ENCODE measurements around the gene KRT76.

The KRT76 gene

GRCh38 chr12:52813203-52813819 is 36.2 kb upstream of the KRT76 start:
- no peak for DNase-seq

GRCh38 chr12:52812749-52813148 is 35.6 kb upstream of the KRT76 start:
- DNase-seq = no peak

- no peak for DNase-seq
Observed at GRCh38 chr12:52812073-52812400, 34.9 kb upstream of the KRT76 start.

- no peak for DNase-seq
Observed at GRCh38 chr12:52811191-52812072, 34.3 kb upstream of the KRT76 start.

- no peak for DNase-seq
Observed at GRCh38 chr12:52810554-52810953, 33.4 kb upstream of the KRT76 start.

DNA sequence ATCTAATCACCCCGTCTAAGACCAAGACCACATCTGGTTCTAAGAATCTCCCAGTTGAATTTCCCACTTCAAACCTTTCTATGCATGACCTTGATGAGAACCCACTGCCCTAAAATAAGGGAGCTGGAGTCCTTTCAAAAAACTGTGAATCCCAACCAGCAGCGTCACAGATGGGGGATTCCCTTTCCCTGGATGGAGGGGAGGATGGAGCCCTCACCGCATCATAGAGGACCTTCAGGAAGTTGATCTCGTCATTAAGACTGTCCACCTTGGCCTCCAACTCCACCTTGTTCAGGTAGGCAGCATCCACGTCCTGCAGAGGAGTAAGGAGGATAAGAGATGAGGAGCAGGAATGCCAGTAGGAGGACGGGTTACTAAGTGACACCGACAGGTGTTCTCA is 32.0 kb upstream of the KRT76 start:
- DNase-seq = no peak

DNA sequence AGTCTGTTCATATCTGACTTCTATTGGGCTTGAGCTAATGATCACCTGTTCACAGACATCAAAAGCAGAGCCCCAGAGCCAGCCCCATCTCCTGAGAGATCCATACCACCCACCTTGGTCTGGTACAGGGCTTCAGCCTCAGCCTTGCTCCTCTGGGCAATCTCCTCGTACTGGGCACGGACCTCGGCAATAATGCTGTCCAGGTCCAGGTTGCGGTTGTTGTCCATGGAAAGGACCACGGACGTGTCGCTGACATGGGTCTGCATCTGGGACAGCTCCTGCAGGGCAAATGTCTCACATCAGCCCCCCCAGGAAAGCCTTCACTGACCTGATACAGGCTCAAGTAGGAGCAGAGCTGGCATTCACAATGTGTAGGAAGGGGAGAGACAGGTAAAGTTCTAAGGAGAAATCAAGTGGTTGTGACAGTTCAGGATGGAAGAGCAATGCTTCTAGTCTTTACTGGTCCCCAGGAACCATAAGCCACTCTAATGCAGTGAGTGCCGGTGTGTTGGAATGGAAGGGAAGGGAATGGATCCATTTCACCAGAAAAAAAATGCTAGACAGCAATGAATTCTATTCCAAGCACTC is 31.5 kb upstream of the KRT76 start:
- DNase-seq = no peak

DNA sequence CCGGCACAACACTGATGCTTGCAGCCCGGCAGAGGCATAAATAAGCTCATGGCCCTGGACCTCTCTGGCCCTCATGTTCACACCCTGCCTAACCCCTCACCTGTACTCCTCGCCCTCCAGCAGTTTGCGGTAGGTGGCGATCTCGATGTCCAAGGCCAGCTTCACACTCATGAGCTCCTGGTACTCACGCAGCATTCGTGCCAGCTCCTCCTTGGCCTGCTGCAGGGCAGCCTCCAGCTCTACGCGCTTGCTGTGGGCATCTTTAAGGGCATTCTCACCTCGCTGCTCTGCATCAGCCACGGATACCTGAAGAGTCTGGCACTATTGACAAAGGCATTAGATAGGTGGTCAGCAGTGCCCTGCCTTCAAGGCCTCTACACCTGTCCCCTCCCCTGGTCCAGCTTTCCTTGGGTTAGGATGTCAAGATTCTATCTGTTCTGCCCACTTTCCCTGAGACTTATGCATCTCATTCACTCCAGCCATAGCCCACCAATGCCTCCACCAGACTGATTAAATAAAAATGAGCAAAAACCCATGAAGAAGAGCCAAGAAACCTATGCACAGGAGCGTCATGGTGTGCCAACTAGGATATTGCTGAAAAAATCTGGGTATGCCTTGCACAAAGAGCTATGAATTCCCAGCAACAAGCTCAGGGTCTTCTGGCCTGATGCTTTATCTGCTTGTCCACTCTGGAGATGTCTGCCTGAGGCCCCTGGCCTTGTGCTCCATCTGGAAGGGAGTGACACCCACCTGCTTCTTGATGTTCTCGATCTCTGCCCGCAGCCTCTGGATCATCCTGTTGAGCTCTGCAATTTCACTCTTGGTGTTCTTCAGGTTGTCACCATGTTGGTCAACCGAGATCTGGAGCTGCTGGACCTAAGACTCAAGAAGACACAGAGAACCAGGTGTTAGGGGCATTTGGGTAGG is 30.7 kb upstream of the KRT76 start:
- no peak for DNase-seq

GRCh38 chr12:52806821-52807543 is 29.8 kb upstream of the KRT76 start:
- DNase-seq = no peak

- no peak for DNase-seq
Observed at GRCh38 chr12:52806169-52806811, 29.1 kb upstream of the KRT76 start.

GRCh38 chr12:52805739-52806138 is 28.6 kb upstream of the KRT76 start:
- DNase-seq = no peak

DNA sequence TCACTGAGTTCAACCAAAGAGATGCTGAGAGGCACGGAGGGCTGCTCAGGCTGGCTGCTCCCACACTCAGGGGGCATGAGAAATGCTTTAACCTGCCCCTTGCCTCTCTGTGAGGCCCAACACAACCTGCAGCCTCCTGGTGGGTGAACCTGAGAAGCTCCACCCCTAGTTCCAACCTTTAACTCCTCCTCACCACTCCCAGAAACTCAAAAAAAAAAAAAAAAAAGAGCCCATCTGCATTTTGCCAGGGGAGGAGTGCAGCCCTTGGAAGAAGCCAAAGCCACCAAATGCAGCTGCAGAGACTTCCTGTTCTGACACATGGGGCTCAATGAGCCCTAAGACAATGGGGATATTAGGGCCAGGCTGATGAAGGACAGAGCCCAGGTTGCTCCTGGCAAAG is 27.9 kb upstream of the KRT76 start:
- DNase-seq = no peak

DNA sequence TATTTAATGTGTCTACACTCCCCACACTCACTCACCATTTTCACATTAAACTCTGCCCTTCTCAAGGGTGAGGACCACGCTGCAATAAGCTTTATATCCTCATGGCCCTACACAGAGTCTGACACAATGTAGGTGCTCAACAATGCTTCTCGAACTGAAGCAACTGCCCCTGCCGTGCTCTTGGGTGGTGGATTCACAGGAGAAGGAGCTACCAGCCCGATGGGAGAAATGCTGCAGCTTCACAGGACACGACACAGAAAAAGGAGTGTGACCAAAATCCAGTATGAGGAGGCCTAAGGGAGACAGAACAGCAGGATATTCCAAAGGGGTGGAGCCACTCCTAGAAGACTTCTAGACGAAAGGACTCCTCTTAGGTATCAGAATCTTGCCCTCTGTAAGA is 25.3 kb upstream of the KRT76 start:
- DNase-seq = no peak

GRCh38 chr12:52801773-52802172 is 24.6 kb upstream of the KRT76 start:
- DNase-seq = no peak

DNA sequence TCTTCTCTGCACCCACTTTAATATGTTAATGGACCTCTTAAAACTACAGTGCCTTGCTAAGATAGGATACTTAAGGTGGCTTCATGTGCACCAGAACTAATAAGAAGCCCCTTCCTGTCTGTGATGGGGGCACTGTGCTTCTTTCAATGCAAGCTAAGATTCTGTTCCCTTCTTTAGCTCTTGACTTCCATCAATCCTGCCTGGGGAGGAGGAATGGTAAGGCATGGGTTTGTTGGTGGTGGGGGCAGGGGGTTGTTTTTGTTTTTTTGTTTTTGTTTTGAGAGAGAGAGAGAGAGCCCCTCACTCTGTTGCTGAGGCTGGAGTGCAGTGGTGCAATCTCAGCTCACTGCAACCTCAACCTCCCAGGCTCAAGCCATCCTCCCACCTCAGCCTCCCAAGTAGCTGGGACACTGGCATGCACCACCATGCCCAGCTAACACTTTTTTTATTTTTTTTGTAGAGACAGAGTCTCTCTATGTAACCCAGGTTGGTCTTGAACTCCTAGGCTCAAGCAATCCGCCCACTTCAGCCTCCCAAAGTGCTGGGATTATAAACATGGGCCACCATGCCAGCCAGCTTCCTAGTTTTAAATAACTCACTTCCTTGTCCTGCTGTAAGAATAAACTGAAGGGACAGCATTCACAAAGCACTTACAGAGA is 23.2 kb upstream of the KRT76 start:
- DNase-seq = no peak

DNA sequence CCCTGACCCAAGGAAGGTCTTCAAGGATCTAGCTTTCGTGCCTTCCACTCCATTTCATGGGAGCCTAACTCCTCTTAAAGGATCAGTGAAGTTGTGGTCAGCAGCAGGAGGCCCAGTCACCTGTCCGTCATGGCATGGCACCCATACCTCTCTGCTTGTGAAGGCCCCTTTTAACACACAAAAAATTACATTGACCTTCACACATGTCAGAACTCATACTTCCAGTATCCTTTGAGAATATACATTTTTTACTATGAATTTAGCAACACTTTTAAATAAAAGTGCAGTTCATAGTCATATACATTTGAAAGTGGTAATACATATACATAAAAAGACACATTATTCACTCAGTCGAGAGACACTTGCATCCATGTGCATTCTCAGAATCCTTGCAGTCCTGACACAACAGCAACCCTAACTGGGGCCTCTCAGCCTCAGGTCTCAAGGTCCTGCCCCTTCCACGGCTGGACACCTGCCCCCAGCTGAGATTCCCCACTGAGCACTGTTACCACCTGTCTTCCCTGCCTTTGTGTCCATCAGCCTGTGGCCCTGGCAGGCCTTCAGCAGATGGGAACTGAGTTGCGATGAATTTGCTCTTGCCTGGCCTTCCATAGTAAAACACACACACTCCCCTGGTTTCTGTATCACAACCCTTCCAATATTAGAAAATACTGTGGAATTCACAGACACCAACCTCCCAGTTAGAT is 22.5 kb upstream of the KRT76 start:
- DNase-seq = no peak

DNA sequence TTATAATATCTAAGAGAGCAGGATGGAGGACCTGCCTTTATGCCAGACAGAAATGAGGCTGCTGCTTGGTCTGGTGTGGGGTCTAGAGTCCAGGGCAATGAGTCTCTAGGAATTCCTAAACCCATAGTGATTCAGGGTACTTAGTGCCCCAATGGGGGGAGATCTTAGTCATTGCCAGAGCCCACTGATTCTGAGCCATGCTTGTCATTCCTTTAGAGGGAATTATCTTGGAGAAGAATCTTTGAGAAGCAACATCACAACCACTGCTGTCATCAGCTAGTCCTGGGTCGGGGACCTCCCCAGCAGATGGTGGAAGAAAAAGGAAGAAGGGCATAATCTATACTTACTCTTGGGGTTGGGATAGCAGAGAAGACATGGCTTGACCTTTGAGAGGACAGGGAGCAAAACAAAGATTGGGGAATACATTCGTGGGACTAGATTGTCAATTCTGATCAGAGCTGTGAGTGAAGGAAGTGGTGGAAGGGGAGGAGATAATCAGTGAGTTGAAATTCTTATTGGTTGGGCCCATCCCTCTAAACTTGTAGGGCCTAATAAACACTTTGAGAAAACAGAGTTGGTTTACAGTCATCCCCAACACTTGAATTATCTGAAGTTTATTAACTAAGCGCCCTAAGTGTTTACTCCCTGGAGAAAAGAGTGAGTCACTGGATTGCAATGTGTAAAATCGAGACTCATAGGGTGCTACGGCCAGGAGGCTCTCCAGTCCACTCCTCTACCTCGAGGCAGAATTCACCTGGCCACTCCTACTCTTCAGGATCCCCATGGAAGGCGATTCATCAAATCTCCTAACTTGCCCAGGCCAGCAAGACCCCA is 21.7 kb upstream of the KRT76 start:
- DNase-seq = no peak

DNA sequence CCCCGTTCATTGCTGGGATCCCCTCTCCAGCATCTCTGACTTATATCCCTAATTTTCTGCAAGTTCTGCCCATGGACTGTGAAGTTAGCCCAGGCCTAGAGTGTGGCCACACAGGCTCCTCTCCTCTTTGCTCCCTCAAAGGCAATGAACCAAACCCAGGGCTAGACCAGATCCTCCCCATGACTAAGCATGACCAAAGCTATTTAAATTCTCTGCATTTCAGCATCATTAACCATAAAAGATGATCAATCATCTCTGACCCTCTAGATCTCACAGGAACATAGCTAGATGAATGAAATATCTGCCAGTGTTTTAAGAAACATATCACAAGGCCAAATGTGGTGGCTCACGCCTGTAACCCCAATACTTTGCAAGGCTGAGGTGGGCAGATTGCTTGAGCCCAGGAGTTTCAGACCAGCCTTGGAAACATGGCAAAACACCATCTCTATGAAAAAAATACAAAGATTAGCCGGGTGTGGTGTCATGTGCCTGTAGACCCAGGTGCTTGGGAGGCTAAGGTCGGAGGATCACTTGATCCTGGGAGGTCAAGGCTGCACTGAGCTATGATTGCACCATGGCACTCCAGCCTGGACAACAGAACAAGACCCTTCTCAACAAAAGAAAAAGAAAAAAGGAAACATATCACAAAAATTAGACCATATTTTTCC is 21.0 kb upstream of the KRT76 start:
- no peak for DNase-seq

DNA sequence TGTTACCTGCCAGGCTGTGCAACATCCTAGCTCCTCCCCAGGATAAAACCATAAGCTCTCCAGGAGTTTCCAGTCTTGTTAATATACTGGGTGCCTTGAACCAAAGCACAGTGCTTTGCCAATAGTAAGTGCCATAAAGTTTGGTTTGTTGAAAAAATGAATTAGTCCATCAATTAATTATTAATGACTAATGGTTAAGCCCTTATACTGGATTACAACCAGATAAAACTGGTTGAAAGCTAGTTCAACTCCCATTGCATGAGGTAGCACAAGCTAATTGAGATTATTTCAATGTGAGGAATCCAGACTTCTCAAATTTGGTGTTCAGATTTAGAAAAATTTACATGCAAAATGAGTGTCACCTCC is 20.4 kb upstream of the KRT76 start:
- DNase-seq = no peak

Measured in CD4-positive, alpha-beta T cell treated with Interleukin-17A for 1 hour (primary cell).